ENCODE data around the gene ARHGAP25.
A peak's percentile ranks its signal among the peaks of the same experiment; 100 is the strongest.

ARHGAP25 gene

GRCh38 chr2:68767996-68768395 lies 33.4 kb downstream of the ARHGAP25 start:
- DNase-seq, result no peak

DNA sequence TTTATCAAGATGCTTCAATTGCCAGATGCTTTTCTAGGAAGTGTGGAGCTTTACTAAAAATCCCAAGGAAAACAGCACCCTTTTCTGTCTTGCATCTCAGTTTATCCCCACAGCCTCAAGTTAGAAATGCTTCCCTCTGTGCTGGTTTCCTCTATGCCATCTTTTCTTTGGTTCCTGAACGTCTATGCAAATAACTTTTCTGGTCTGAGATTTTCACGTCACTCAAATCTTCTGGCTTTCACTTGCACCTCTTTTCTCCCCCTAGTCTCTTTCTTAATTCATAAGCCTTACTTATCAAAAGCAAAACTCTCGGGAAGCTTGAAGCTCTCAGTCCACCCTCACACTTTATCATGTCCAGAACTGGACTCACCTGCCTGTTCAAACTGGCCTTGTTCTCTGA lies 33.9 kb downstream of the ARHGAP25 start:
- DNase-seq, result no peak

GRCh38 chr2:68768951-68769350 lies 34.3 kb downstream of the ARHGAP25 start:
- DNase-seq, result no peak

- no peak for DNase-seq
These were observed 35.1 kb downstream of the ARHGAP25 start for GRCh38 chr2:68769586-68770270.

- DNase-seq, result no peak
These were observed 35.9 kb downstream of the ARHGAP25 start for GRCh38 chr2:68770271-68771111.

DNA sequence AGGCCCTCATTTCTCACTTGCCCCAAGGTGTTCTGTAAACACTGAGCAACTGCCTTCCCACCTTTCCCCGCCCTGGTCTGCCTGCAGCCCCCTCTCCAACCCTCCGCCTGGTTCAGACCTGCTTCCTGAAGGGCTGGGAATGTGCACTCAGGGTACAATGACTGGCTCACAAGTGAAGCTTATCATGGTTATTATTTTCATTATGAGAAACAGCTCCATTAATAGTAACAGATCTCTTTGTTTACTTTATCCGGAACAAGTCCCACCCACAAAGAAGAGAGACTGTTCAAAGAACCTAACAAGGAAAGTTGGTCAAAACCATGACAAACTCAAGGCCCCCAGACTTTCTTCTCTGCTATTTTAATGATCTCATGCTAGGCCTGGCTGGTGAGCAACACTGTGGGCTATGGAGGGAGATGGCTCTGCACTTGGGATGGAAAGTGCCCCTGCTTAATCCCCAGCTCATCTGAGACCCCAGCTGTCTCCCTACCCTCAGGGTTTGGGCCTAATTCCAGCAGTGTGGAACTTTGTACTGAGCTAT lies 36.7 kb downstream of the ARHGAP25 start:
- no peak for DNase-seq

DNA sequence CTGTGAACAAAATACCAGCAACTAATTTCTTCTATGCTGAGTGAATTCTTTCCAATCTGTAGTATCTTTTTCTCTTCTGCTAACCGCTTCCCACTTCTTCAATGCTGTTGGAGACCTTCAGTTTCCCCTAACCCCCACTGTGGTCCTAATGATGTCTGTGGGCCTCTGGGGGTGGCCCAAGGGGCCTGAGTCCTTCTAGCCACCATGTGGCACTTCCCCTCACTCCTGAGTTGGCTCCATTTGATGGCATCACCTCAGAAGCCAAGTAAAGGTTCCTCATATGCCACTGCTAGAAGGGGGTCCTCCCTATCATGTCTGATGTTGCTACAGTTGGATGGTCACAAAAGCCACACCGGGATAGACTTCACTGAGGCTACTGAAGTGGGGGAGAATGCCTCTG lies 37.5 kb downstream of the ARHGAP25 start:
- no peak for DNase-seq

GRCh38 chr2:68774569-68775271 lies 40.1 kb downstream of the ARHGAP25 start:
- no peak for DNase-seq

- no peak for DNase-seq
These were observed 40.7 kb downstream of the ARHGAP25 start for GRCh38 chr2:68775272-68775842.

DNA sequence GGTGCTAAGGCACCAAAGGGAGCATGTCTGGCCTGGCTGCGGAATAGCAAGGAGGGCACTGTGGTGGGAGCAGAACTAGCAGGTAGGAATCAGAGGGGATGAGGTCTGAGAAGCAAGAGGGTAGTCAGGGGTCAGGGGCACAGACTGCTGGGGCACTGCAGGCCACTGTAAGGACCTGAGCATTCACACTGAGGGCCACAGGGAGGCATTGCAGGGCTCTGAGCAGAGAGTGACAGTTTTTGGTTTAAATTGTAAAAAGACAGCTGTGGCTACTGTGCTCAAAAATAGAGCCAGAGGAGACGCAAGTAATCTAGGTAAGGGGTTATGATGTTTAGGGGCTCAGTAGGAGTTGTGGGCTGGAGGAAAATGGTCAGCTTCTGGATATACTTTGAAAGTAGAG lies 41.5 kb downstream of the ARHGAP25 start:
- no peak for DNase-seq

DNA sequence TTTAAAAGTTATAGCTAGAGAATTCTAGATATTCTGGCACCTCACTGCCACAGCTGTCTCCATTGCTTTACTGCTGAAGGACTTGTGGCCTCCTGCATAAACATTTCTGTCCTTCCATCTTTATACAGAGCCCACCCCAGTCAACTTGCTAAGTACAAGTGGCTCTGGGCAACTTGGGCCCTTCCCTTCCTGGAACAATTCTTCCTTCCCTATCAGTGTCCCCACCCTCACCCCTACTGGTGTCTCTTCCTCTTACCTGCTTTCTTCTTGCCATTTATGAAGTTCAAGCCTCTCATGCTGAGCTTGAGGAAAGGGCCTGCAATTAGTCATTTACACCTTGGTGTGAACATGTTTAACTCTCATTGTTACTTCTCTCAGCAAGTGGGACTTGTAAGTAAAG lies 45.0 kb downstream of the ARHGAP25 start:
- DNase-seq, result no peak

DNA sequence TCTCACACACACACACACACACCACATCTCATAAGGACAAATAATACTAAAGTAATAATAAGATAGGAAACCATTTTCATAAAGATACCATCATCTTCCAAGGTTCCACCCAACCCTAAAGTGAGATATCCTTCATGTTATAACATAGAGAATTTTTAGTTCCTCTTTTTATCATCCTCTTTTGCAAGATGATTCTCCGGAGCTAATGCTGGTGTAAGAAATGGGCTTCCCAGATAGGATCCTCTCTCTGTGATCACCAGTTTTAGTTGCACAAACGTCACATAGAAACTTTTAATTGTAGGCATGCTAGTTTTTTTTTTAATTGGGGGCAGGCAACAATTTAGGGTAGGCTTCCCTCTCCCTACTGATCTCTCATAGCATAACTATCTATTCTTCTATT lies 49.6 kb downstream of the ARHGAP25 start:
- DNase-seq, result no peak

- no peak for DNase-seq
These were observed 50.3 kb downstream of the ARHGAP25 start for GRCh38 chr2:68784915-68785314.

DNA sequence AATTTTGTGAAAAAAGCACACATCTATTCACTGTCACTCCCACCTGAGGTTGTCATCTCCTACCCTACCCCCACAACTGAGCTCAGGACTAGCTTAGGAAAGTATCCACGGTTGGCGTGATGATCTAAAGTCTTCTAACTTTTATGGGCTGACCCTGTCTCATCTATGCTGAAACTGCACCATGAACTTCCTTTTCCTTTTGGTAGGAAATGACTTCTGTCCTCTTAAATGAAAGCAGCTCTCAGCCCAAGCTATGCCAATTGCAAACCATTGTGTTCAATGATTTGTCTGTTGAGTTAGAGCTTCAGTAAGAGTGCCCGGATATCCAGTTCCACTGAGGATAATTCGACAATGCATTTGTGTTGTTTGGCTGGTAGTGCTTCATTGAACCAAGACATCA lies 52.7 kb downstream of the ARHGAP25 start:
- DNase-seq, result no peak

DNA sequence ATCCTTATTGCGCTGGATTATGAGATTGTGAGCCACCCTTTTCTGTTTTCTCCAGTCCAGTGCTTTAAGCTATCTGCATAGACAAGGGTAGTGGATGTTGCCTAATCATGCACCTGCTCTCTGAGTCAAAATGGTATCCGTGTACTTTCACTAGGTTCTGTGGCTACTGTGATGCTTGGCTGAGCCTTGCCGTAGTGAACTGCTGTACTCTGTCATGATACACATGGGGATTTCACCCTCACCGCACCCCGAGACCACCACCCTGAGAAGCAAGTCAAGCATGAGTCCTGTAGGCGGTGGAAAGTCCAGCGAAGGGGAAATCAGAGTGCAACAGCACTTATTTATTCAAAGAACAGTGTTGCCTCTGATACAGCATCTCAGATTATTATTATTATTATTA lies 55.0 kb downstream of the ARHGAP25 start:
- DNase-seq, result no peak

DNA sequence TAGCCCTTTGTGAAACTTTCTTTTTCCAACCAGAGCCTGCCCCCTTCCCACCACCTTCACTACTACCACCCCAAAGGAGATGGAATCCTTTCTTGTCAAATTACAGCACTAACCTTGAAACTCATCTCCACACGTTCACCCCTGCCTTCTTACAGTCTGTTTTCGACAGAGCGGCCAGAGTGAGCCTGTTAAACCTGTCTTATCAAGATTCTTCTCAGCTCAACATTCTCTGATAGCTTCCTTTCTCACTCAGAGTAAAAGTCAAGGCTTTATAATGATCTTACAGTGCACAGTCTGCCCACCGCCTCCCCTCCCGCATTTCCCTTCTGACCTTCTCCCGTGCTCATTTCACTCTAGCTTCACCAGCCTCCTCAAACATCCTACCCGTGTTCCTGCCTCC lies 56.0 kb downstream of the ARHGAP25 start:
- DNase-seq, result no peak

GRCh38 chr2:68791914-68792313 lies 57.3 kb downstream of the ARHGAP25 start:
- no peak for DNase-seq

DNA sequence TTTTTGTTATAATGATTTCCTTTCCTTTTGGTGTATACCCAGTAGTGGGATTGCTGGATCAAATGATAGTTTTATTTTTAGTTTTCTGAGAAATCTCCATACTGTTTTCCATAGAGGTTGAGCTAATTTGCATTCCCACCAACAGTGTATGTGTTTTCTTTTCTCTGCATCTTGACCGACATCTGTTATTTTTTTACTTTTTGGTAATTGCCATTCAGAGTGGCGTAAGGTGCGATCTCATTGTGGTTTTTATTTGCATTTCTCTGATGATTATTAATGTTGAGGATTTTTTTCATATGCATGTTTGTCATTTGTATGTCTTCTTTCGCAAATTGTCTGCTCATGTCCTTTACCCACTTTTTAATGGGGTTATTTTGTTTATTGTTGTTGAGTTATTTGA lies 58.1 kb downstream of the ARHGAP25 start:
- DNase-seq, result no peak

DNA sequence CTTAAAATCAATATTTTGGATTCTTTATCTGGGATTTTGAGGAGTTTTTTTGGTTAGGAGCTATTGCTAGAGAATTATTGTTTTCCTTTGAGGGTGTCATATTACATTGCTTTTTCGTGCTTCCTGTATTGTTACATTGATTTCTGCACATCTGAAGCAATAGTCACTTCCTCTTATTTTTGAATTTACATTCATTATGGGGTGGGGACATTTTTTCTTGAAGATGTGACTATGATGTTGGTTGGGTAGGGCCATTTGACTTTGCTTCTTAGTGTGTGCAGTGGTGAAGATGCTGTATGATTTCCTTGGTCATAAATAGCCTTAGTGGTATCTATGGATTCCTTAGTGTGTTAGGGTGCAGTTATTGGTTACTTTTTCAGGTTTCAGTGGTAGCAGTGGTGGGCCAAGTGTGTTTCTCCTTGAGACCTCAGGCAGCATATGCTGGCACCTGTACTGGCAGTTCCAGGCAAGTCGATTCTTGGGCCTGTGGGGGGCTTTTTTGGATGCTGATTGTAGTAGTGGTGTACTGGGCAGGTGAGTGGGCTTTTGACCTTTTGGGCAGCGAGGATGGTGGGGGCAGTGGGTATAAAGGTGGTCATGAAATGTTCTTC lies 61.8 kb downstream of the ARHGAP25 start:
- no peak for DNase-seq

- no peak for DNase-seq
These were observed 64.0 kb downstream of the ARHGAP25 start for GRCh38 chr2:68798569-68798968.

DNA sequence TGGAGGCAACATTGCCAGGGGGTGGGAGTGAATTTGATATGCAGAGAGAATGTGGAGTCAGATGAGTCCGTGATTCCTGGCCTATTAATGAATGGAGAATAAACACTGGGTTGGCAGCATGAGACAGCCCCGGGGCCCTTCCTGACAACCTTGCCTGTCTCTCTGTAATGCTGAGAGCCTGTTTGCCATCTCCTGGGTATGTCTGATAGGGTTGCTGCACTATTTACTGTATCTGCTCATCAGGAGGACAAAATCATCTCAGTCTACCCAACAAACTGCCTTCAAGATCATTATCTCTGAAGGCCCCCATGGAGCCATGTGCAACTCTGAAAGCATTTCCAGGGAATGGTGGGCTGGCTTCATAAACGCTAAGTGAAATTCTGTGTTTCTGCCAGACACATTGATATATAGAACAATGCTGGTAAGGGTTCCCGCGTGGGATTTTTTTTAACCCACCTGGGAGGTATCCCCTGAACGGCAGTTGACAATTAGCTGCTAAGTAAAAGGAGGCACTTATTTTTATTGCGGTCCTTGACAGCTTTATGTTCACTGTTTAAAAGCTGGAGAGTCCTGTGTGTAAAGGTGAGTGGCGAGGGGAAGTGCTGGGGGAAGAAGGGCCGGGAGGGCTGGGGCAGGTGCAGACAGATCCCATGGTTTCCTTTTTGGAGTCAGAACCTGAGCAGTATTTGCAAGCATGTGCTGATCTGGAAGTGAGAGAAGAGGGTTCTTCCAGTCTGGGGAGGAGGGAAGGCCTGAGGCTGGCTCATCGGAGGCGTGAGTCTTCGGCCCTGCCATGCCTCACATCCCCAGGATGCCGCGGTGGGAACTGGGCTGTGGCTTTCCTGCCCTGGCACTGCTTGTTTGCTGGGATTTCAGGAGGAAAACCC lies 64.8 kb downstream of the ARHGAP25 start:
- peak; percentile 11 for DNase-seq

DNA sequence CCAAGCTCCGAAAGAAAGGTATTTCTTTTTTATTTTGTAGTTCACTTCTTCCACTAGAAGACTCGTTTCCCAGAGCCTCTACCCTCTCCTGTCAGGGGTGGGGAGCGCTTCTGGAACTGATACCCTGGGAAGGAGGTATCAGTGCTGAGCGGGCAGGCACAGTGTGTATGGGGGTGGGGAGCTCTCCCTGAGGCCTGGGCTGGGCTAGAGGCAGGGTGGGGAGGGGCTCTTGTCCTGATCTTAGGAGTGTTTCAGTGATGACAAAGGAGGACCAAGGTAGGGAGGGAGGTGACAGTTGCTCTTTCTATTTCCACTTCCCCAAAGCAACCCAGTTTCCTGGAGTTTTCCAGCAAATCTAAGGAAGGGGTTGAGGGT lies 65.4 kb downstream of the ARHGAP25 start:
- DNase-seq, result peak; percentile 6
